ENCODE data around the gene ERBIN. TPM values are rescaled to one million over a fixed set of nuclear protein-coding genes. Genes with fewer than 3 reads are reported as not detected.
"Not testable (repeated sequence)": the region's sequence is repeated elsewhere in the genome, so short reads cannot be mapped to it uniquely, and the experiment has no call there.

ERBIN gene, protein sequence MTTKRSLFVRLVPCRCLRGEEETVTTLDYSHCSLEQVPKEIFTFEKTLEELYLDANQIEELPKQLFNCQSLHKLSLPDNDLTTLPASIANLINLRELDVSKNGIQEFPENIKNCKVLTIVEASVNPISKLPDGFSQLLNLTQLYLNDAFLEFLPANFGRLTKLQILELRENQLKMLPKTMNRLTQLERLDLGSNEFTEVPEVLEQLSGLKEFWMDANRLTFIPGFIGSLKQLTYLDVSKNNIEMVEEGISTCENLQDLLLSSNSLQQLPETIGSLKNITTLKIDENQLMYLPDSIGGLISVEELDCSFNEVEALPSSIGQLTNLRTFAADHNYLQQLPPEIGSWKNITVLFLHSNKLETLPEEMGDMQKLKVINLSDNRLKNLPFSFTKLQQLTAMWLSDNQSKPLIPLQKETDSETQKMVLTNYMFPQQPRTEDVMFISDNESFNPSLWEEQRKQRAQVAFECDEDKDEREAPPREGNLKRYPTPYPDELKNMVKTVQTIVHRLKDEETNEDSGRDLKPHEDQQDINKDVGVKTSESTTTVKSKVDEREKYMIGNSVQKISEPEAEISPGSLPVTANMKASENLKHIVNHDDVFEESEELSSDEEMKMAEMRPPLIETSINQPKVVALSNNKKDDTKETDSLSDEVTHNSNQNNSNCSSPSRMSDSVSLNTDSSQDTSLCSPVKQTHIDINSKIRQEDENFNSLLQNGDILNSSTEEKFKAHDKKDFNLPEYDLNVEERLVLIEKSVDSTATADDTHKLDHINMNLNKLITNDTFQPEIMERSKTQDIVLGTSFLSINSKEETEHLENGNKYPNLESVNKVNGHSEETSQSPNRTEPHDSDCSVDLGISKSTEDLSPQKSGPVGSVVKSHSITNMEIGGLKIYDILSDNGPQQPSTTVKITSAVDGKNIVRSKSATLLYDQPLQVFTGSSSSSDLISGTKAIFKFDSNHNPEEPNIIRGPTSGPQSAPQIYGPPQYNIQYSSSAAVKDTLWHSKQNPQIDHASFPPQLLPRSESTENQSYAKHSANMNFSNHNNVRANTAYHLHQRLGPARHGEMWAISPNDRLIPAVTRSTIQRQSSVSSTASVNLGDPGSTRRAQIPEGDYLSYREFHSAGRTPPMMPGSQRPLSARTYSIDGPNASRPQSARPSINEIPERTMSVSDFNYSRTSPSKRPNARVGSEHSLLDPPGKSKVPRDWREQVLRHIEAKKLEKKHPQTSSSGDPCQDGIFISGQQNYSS (N-terminal part only)
- 77.9 and 88.5 TPM in 2 replicates for total RNA-seq

DNA sequence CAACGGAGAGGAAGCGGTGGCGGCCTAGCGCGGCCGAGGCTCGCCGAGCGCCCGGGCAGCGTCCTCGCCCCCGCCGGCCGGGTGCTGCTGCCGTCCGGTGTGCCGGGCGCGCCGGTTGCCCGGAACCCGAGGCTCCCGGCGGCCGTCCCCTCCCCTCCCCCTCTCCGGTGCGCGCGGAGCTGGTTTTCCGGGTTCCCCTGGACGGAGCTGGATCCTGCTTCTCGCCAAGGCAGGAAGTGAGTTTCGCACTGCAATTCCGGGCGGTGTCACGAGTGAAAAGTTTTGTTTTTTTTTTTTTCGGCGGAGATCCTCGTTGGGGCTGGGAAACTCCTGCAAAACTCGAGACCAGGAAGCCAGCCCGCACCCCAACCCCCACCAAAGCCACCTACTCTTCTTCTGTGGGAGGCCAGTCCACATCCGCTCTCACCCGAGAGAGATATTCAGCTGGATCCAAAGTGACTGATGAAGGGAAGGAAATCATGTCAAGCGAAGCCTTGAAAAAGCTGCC lies at the start of gene ERBIN:
Gene ERBIN, plus strand, starts transcription at position 300 of the 508 bp plus-strand sequence. CDS start 66,144 bp downstream, outside the sequence.
- CTCF ChIA-PET: interaction anchor here (0.5 kb wide), 1 partner anchor 24 kb away, joined by 4 read pairs; no protein-coding TSS in a partner anchor
- TF ChIP-seq CTCF (IDR thresholded peaks at IDR 0.05): no peak
- peak; percentile 18 for ATAC-seq (ENCODE audit: low read depth)
- POLR2A ChIA-PET: interaction anchor here (0.6 to 4.1 kb wide), 15 partner anchors 9 to 1241 kb away, joined by 3 to 29 read pairs (median 4); partner anchors contain the start of genes CENPK, NLN, PPWD1 and SGTB
- peak; percentile 71 for DNase-seq
- peaks cover 48% of the 10 kb centered on the region for H3K4me1 Mint-ChIP-seq
- H3K9me3 Mint-ChIP-seq: no peaks in the 10 kb centered on the region
- H3K27me3 Mint-ChIP-seq: no peaks in the 10 kb centered on the region
- H3K4me3 Mint-ChIP-seq: peak within 1 kb of the TSS; percentile 93
- peaks cover 30% of the 10 kb centered on the region for H3K36me3 Mint-ChIP-seq (ENCODE audit: low read depth)
- peak within 1 kb of the TSS; percentile 97 for H3K27ac Mint-ChIP-seq
- intact Hi-C loops (cut with micrococcal nuclease): loop anchor here (5.0 to 10.0 kb wide), 4 partner anchors 99 to 1278 kb away; partner anchors contain the start of gene ADAMTS6

GRCh38 chr5:65876970-65877369 lies 49.4 kb upstream of the ERBIN start:
- intact Hi-C loops (cut with micrococcal nuclease): no loop called here
- CTCF ChIA-PET: no interaction called here
- no peak for ATAC-seq (ENCODE audit: low read depth)

GRCh38 chr5:65879668-65880256 lies 46.6 kb upstream of the ERBIN start:
- intact Hi-C loops (cut with micrococcal nuclease): not testable (repeated sequence)

More at GRCh38 chr5:65876970-65877369, 49.4 kb upstream of the ERBIN start:
- TF ChIP-seq CTCF (IDR thresholded peaks at IDR 0.05): no peak
- Mint-ChIP-seq H3K27ac (no peak overlapping the region), H3K9me3 (peaks cover 4% of the 10 kb centered on the region), H3K4me3 (no peak overlapping the region), H3K27me3 (no peaks in the 10 kb centered on the region), H3K4me1 (no peaks in the 10 kb centered on the region), H3K36me3 (ENCODE audit: low read depth) (no peaks in the 10 kb centered on the region)
- DNase-seq: no peak
- POLR2A ChIA-PET: no interaction called here

GRCh38 chr5:65880496-65881072 lies 45.8 kb upstream of the ERBIN start:
- Mint-ChIP-seq H3K27ac (no peak overlapping the region), H3K9me3 (peaks cover 4% of the 10 kb centered on the region), H3K36me3 (ENCODE audit: low read depth) (no peaks in the 10 kb centered on the region), H3K27me3 (peaks cover 2% of the 10 kb centered on the region), H3K4me3 (no peak overlapping the region), H3K4me1 (no peaks in the 10 kb centered on the region)
- intact Hi-C loops (cut with micrococcal nuclease): no loop called here
- no peak for TF ChIP-seq CTCF (IDR thresholded peaks at IDR 0.05)
- ATAC-seq (ENCODE audit: low read depth) (no peak), DNase-seq (no peak)
- POLR2A ChIA-PET: no interaction called here
- CTCF ChIA-PET: no interaction called here

More at GRCh38 chr5:65879668-65880256, 46.6 kb upstream of the ERBIN start:
- H3K4me3 Mint-ChIP-seq; H3K4me1 Mint-ChIP-seq; H3K27me3 Mint-ChIP-seq; ATAC-seq (ENCODE audit: low read depth); H3K36me3 Mint-ChIP-seq (ENCODE audit: low read depth); H3K9me3 Mint-ChIP-seq; CTCF ChIA-PET; POLR2A ChIA-PET; H3K27ac Mint-ChIP-seq; DNase-seq: not testable (repeated sequence)

All from activated B cell treated with CpG ODN at 0.5 μM for 24 hours (primary cell).